A549 treated with ZK216348 at 1 μM for 4 hours (cell line): ENCODE results near the gene HYAL3. TPM values are rescaled to one million over a fixed set of nuclear protein-coding genes. Genes with fewer than 3 reads are reported as not detected.

ENCODE experiments used
- total RNA-seq: library from RNA; stranded (reverse); fragments of 200-300 nt; extraction: Qiagen RNA extraction; gene quantifications from 5 replicates; pipeline ENCODE4 v1.2.3, GENCODE V29; 2022; ENCODE audit warnings: low read depth

HYAL3 gene, protein sequence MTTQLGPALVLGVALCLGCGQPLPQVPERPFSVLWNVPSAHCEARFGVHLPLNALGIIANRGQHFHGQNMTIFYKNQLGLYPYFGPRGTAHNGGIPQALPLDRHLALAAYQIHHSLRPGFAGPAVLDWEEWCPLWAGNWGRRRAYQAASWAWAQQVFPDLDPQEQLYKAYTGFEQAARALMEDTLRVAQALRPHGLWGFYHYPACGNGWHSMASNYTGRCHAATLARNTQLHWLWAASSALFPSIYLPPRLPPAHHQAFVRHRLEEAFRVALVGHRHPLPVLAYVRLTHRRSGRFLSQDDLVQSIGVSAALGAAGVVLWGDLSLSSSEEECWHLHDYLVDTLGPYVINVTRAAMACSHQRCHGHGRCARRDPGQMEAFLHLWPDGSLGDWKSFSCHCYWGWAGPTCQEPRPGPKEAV
- total RNA-seq: 5.7 to 11.3 TPM (median 8.8 TPM) in 5 replicates

DNA sequence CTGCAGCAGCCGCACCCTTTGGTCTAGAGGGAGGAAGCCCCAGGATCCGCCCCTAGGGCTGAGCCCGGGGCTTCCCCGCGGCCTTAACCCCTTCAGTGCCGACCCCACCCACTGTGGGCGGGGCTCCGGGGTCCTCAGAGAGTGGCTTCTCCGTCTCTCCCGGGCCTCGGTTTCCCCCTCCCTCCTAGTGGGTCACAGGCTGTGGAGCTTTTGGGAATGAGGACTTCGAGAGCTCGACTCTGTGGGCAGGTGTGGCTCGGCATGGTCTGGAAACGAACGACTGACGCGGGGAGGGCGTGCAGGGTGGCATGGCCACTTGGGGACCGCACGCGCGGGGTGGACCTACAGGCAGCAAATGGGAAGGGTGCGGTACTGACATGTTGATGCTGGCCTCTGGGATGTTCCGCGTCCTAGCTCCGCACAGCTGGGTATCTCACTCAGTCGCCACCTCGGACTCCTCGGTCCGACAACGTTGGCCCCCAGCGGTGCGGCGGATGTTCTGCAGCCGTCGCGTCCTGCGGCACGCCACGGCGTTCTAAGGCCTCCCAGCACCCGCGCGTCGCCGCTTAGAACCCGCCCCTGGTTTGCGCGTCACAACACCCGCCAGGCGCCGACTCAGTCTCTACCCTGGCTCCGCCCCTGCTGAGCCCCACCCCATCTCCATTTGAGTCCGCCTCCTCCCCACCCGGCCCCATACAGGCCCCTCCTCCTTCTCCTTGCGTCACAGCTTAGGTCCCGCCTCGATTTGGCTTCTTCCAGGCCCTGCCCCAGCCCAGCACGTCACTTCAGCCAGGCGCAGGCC is at the start of gene HYAL3, which contains the start of gene NAA80:
HYAL3 (minus strand) TSS at position 570 of the 802 bp plus-strand sequence. CDS start 3,803 bp downstream, outside the sequence.
NAA80 (minus strand) TSS at position 570 of the 802 bp plus-strand sequence. CDS start 1,942 bp downstream, outside the sequence.

GRCh38 chr3:50345586-50346234 is 46.5 kb upstream of the HYAL3 start, which contains the start of gene ZMYND10:
TSS of gene ZMYND10 (minus strand) at chr3:50345732. CDS start at chr3:50345579, 153 bp downstream.

GRCh38 chr3:50340448-50341329 is 41.5 kb upstream of the HYAL3 start, which contains the start of gene RASSF1:
TSS of gene RASSF1 (minus strand) at chr3:50340836. CDS start at chr3:50340805, 31 bp downstream.

DNA sequence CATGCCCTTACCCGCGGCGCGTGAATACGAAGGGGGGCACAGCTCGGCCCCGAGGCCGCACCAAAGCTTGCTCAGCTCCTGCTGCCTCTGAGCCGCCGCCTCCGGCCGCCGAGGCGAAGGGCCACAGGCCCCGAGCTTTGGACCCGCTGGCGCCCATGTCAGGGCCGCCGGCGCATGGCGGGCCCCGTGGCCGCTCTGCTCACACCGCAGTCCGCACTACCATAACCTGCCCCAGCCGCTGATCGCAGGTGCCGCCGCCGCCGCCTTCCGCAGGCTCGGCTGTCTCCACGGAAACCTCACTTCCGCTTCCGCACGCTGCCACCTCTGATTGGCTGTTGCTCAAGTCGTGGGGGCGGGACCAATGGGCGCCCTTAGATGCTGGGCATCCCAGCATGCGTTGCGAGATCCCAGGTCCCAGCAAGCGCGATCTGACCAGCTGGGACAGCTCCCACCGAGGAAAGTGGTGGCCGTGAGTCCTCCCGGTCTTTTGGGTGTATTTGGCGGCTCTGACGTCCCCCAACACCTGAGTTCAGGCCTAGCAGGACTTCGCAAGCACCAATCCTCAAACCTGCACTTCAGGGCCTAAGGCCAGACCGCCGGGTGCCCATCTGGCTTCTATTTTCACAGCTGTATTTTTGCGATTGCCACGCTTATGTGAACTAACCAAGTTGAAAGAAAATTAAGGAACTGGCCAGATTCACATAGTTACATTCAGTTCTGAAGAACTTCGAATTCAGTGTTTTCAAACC is 28.9 kb upstream of the HYAL3 start, which contains the start of gene TUSC2:
TUSC2 (minus strand) TSS at position 281 of the 749 bp plus-strand sequence; CDS start at position 157, 124 bp downstream.

GRCh38 chr3:50322386-50323091 is 23.3 kb upstream of the HYAL3 start, which contains the start of gene HYAL2:
TSS of gene HYAL2 (minus strand) at chr3:50322745. CDS start at chr3:50320489, 2,256 bp downstream.

DNA sequence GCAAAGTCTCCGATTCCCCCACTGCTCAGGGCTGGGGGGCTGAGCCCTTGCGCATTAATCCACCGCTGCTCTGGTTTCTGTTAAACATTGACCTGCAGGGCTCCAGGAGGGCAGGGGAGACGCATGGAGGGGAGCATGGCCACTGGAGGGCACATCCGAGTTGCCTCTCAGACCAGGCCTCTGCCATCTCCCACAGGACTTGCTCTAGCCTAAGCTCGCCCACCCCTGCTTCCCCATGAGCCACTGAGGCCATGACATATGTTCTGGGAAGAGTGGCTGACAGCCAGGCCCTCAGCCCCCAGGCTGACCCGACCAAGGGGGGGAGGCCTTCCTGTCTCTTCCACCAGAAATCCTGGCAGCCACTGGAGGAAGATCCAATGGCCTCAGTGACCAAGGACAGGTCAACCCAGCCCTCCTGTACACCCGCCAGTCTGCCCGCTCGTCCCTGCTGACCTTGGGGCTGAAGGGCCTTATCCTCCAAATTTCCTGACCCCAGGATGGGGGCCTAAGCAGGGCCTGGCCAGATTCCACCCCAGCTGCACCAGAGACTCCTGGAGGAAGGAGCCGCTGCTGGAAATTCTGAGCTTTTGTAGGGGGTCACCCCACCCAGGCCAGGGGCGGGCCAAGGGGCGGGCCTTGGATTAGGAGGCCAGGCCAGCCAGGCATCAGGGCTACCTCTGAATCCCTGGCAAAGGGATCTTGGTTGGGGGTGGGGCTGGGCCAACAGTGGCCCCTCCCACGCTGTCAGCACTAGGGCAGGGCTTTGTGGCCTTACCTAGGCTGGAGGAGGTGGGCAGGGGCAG is 4.0 kb upstream of the HYAL3 start, which contains the start of gene HYAL1:
HYAL1 (minus strand) TSS at position 562 of the 803 bp plus-strand sequence. CDS start 618 bp downstream, outside the sequence.

DNA sequence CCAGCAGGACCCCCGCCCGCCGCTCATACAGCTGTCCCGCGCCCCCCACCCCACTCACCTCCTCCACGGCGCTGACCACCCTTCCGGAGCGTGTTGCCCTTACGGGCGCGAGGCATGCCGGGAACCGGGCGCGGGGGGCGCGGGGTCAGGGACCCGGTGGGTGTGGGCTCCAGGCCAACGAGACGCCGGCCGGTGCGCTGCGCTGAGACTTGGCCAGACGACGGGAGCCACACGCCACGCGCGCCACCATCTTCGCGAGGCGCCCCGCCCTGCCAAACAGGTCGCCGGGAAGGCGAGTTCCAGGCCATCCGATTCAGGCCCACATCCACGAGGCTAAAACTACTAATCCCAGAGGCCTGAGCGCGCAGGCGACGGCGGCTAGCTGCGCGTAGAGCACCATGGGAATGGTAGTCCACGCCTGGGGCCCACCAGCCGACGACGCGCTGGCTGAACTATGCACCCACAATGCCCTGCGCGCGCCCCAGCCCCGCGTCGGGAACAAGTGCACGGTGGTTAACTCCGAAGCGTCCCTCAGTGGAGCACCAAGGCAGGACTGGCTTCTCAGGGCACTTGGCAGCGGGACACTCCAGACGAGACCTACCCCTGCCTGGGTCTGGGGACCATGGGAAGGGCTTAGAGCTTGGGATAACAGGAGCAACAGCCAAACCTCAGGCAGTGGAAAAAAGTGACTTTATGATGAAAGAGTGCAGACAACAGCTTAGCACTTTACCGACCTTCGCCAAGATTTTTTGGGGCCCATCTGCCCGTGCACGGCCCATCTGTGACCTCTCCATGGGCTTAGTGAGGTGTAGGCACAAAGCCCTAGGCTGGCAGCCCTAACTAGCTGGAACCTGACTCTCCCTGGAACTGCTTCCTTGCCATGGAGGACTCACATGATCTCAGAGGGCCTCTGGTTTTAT is 6.8 kb downstream of the HYAL3 start, which contains the start of gene IFRD2:
IFRD2 (minus strand) TSS at position 271 of the 920 bp plus-strand sequence; CDS start at position 116, 155 bp downstream.

DNA sequence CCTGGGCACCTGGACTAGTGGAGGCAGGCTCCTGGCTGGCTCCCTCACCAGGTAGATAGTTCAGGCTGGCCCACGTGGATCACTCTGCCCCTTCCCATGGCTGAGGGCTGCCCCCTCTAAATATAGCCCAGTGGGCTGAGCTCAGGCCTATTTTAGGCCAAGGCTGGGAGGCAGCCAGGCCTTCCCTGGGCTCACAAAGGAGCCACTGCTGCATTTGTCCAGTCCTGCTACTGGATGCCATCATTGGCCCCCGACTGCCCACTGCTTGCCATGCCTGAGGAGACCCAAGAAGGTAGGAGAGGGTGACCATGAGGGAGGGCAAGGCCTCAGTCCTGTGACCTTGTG is 20.4 kb downstream of the HYAL3 start, which contains the start of gene LSMEM2:
LSMEM2 (plus strand) TSS at position 208 of the 345 bp plus-strand sequence; CDS start at position 235, 27 bp downstream.

DNA sequence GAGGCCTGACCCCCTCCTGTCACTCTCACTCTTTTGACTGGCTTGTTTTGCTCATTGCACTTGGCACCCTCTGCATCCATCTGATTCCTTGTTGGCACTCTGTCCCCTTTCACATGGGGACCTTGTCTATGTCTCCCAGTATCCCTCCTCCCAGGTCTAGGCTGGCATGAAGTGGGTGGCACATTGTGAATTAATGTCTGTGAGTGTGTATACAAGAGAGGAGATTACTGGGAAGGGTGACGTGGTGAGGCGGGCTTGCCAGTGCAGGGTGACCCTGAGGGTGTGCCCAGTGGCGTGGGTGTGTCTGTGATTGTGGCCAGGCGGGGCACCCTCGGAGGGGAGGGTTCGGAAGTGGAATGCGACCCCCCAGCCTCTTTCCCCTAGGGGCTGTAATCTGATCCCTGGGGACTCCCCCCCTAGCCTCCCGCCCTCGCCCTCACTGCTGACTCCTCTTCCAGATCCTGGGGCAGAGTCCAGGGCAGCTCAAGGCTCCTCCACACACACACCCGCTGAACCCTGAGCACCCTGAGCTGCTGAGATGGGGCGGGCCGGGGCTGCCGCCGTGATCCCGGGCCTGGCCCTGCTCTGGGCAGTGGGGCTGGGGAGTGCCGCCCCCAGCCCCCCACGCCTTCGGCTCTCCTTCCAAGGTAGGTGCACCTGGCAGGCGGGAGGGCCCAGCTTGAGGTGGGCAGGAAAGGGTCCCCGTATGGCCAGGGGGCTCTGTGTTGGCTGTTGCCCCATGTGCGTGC is 30.3 kb downstream of the HYAL3 start, which contains the start of gene SEMA3B:
SEMA3B (plus strand) TSS at position 445 of the 749 bp plus-strand sequence; CDS start at position 539, 94 bp downstream.

Other genes starting within 250 kb of the HYAL3 start
- gene RBM5, start 210.5 kb downstream of the HYAL3 start, total RNA-seq: 30.4 to 44.1 TPM (median 37.3 TPM) in 5 replicates
- gene SEMA3F, start 144.1 kb downstream of the HYAL3 start, total RNA-seq: 8.6 to 16.4 TPM (median 14.0 TPM) in 5 replicates
- 0.07 TPM in 1 of 5 replicates, not detected in the others for gene GNAT1, start 107.8 kb downstream of the HYAL3 start, total RNA-seq
- 0.20 TPM in 1 of 5 replicates, not detected in the others for gene SLC38A3, start 94.1 kb downstream of the HYAL3 start, total RNA-seq
- gene GNAI2, start 63.2 kb downstream of the HYAL3 start, total RNA-seq: 33.0 to 49.5 TPM (median 48.7 TPM) in 5 replicates
- gene SEMA3B, start 30.3 kb downstream of the HYAL3 start, total RNA-seq: 4.7 to 9.6 TPM (median 7.3 TPM) in 5 replicates
- gene LSMEM2, start 20.3 kb downstream of the HYAL3 start, total RNA-seq: 0.14 TPM in 1 of 5 replicates, not detected in the others
- 53.1 to 98.4 TPM (median 95.9 TPM) in 5 replicates for gene IFRD2, start 7.0 kb downstream of the HYAL3 start, total RNA-seq
- 4.6 to 8.6 TPM (median 6.1 TPM) in 5 replicates for gene NAA80, start within 50 bp of the HYAL3 start, total RNA-seq
- 0.24 to 0.80 TPM (median 0.46 TPM) in 5 replicates for gene HYAL1, start 4.2 kb upstream of the HYAL3 start, total RNA-seq
- gene HYAL2, start 23.3 kb upstream of the HYAL3 start, total RNA-seq: 14.7 to 31.6 TPM (median 29.4 TPM) in 5 replicates
- gene TUSC2, start 28.8 kb upstream of the HYAL3 start, total RNA-seq: 21.2 to 43.0 TPM (median 36.2 TPM) in 5 replicates
- gene RASSF1, start 41.4 kb upstream of the HYAL3 start, total RNA-seq: 13.9 to 20.7 TPM (median 18.4 TPM) in 5 replicates
- 0.89 to 2.2 TPM (median 1.5 TPM) in 5 replicates for gene ZMYND10, start 46.3 kb upstream of the HYAL3 start, total RNA-seq
- gene NPRL2, start 51.4 kb upstream of the HYAL3 start, total RNA-seq: 9.3 to 14.5 TPM (median 13.8 TPM) in 5 replicates
- 11.9 to 22.1 TPM (median 18.8 TPM) in 5 replicates for gene CYB561D2, start 51.5 kb upstream of the HYAL3 start, total RNA-seq
- 27.9 to 52.4 TPM (median 47.5 TPM) in 5 replicates for gene TMEM115, start 60.1 kb upstream of the HYAL3 start, total RNA-seq
- gene CACNA2D2, start 204.2 kb upstream of the HYAL3 start, total RNA-seq: 0.15 to 0.69 TPM (median 0.66 TPM) in 5 replicates